ENCODE data around the gene THADA. TPM values are rescaled to one million over a fixed set of nuclear protein-coding genes. Genes with fewer than 3 reads are reported as not detected.
A peak's percentile ranks its signal among the peaks of the same experiment; 100 is the strongest.

The THADA gene
- polyA plus RNA-seq, 3 donors: 7.3 to 11.2 (median 9.7) TPM

GRCh38 chr2:43418680-43419079 is 177.2 kb downstream of the THADA start:
- Histone ChIP-seq H3K4me2 (replicated peaks; ENCODE audit: extremely low read depth, low read length, poor library complexity, severe bottlenecking) (no peak overlapping the region), H3K9ac (ENCODE audit: insufficient read depth, low read length, poor library complexity, severe bottlenecking) (no peak overlapping the region), H2AFZ (ENCODE audit: insufficient read depth, low read depth, low read length, poor library complexity, severe bottlenecking) (peak overlapping the region; percentile 51), H3K27me3 (ENCODE audit: control insufficient read depth in 2 of 2, insufficient read depth in 2 of 2, low read length in 2 of 2) (no peaks in the 10 kb centered on the region), H3K79me2 (ENCODE audit: insufficient read depth, low read length) (peaks cover 18% of the 10 kb centered on the region), H3K27ac (ENCODE audit: low read depth in 1 of 2, low read length in 2 of 2) (peak overlapping the region in 1 of 2 donors; percentile 76), H3K4me3 (replicated peaks in 1 of 3; ENCODE audit: low read depth in 2 of 3, low read length in 3 of 3) (no peak overlapping the region), H3K36me3 (replicated peaks in 1 of 2; ENCODE audit: control insufficient read depth in 1 of 2, insufficient read depth in 2 of 2, low read length in 2 of 2) (no peaks in the 10 kb centered on the region), H3K4me1 (ENCODE audit: control insufficient read depth in 1 of 2, insufficient read depth in 2 of 2, low read length in 2 of 2) (peaks cover 39 to 69% of the 10 kb centered on the region in 2 donors), H4K20me1 (ENCODE audit: insufficient read depth, low read length) (no peaks in the 10 kb centered on the region), H3K9me3 (replicated peaks in 1 of 2; ENCODE audit: control insufficient read depth in 1 of 2, insufficient read depth in 1 of 2, low read length in 2 of 2) (no peaks in the 10 kb centered on the region)
- peak overlapping the region; percentile 79 to 94 (median 88) for H3K27ac Mint-ChIP-seq
- H3K4me1 Mint-ChIP-seq: peaks cover 76% of the 10 kb centered on the region
- peaks cover 0 to 3% (median 0%) of the 10 kb centered on the region in 7 donors for H3K9me3 Mint-ChIP-seq
- H3K4me3 Mint-ChIP-seq: peak overlapping the region in 1 of 2 donors; percentile 64
- H3K27me3 Mint-ChIP-seq (ENCODE audit: low read depth in 3 of 3): no peaks in the 10 kb centered on the region
- intact Hi-C loops (cut with micrococcal nuclease): loop anchor here in 1 of 2 donors (1.0 kb wide), 1 partner anchor 8 kb away; no protein-coding TSS in a partner anchor
- H3K36me3 Mint-ChIP-seq: peaks cover 10 to 11% of the 10 kb centered on the region in 2 donors
- 0% methylated on average over 2 of the region's 3 CpGs for WGBS (ENCODE audit: insufficient coverage)
- TF ChIP-seq, protein P1, sequence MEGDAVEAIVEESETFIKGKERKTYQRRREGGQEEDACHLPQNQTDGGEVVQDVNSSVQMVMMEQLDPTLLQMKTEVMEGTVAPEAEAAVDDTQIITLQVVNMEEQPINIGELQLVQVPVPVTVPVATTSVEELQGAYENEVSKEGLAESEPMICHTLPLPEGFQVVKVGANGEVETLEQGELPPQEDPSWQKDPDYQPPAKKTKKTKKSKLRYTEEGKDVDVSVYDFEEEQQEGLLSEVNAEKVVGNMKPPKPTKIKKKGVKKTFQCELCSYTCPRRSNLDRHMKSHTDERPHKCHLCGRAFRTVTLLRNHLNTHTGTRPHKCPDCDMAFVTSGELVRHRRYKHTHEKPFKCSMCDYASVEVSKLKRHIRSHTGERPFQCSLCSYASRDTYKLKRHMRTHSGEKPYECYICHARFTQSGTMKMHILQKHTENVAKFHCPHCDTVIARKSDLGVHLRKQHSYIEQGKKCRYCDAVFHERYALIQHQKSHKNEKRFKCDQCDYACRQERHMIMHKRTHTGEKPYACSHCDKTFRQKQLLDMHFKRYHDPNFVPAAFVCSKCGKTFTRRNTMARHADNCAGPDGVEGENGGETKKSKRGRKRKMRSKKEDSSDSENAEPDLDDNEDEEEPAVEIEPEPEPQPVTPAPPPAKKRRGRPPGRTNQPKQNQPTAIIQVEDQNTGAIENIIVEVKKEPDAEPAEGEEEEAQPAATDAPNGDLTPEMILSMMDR (IDR thresholded peaks at IDR 0.05): no peak
- no peak for DNase-seq

GRCh38 chr2:43417300-43417699 is 178.5 kb downstream of the THADA start:
- peaks cover 77% of the 10 kb centered on the region for H3K4me1 Mint-ChIP-seq
- no peaks in the 10 kb centered on the region for H3K27me3 Mint-ChIP-seq (ENCODE audit: low read depth in 3 of 3)

More at GRCh38 chr2:43417300-43417699, 178.5 kb downstream of the THADA start:
- Histone ChIP-seq H2AFZ (ENCODE audit: insufficient read depth, low read depth, low read length, poor library complexity, severe bottlenecking) (no peak overlapping the region), H3K9ac (ENCODE audit: insufficient read depth, low read length, poor library complexity, severe bottlenecking) (no peak overlapping the region), H3K4me1 (ENCODE audit: control insufficient read depth in 1 of 2, insufficient read depth in 2 of 2, low read length in 2 of 2) (peaks cover 39 to 71% of the 10 kb centered on the region in 2 donors), H3K27ac (ENCODE audit: low read depth in 1 of 2, low read length in 2 of 2) (peak overlapping the region in 1 of 2 donors; percentile 76), H3K4me2 (replicated peaks; ENCODE audit: extremely low read depth, low read length, poor library complexity, severe bottlenecking) (peak overlapping the region; percentile 32), H3K36me3 (replicated peaks in 1 of 2; ENCODE audit: control insufficient read depth in 1 of 2, insufficient read depth in 2 of 2, low read length in 2 of 2) (no peaks in the 10 kb centered on the region), H3K27me3 (ENCODE audit: control insufficient read depth in 2 of 2, insufficient read depth in 2 of 2, low read length in 2 of 2) (no peaks in the 10 kb centered on the region), H4K20me1 (ENCODE audit: insufficient read depth, low read length) (no peaks in the 10 kb centered on the region), H3K79me2 (ENCODE audit: insufficient read depth, low read length) (peaks cover 16% of the 10 kb centered on the region), H3K4me3 (replicated peaks in 1 of 3; ENCODE audit: low read depth in 2 of 3, low read length in 3 of 3) (peak overlapping the region in 2 of 3 experiments; percentile 2 to 7), H3K9me3 (replicated peaks in 1 of 2; ENCODE audit: control insufficient read depth in 1 of 2, insufficient read depth in 1 of 2, low read length in 2 of 2) (no peaks in the 10 kb centered on the region)
- TF ChIP-seq, protein P1 (IDR thresholded peaks at IDR 0.05): no peak
- Mint-ChIP-seq H3K4me3 (peak overlapping the region in 1 of 2 donors; percentile 81), H3K9me3 (peaks cover 0 to 3% (median 0%) of the 10 kb centered on the region in 7 donors), H3K27ac (peak overlapping the region; percentile 54 to 94 (median 88)), H3K36me3 (peaks cover 12 to 17% of the 10 kb centered on the region in 2 donors)
- no CpG with 5 or more reads among the region's 1 CpG for WGBS (ENCODE audit: insufficient coverage)
- peak in 1 of 3 donors; percentile 53 for DNase-seq
- intact Hi-C loops (cut with micrococcal nuclease): no loop called here

Measured in CD14-positive monocyte (primary cell).